OCI-LY7 (cell line): ENCODE results near the gene DTD2. TPM values are rescaled to one million over a fixed set of nuclear protein-coding genes. Genes with fewer than 3 reads are reported as not detected.
"Not testable (repeated sequence)": the region's sequence is repeated elsewhere in the genome, so short reads cannot be mapped to it uniquely, and the experiment has no call there.

Source experiments
- BruUV-seq: library from RNA; stranded (reverse); fragments of 400-500 nt; replicated peaks from 2 replicates; lab custom pipeline; 2021; lab: Mats Ljungman, UMichigan
- CTCF ChIA-PET: fragments of 300-600 bp; sonication (Branson Sonifier 250); formaldehyde crosslinking; loops from one replicate; lab custom pipeline; 2022; ENCODE audit warnings: antibody characterized with exemption; ENCODE audit not compliant: unreplicated experiment; lab: Charles Lee
- POLR2A ChIA-PET: fragments of 300-600 bp; sonication (Branson Sonifier 250); formaldehyde crosslinking; loops from one replicate; lab custom pipeline; 2022; ENCODE audit warnings: antibody characterized with exemption; lab: Charles Lee
- DNase-seq: peaks from one replicate; pipeline ENCODE4 v3.0.0-alpha.2; 2015; ENCODE audit warnings: low spot score
- H2AFZ ChIP-seq: fragments of 200-600 bp; sonication (generic), shearing (Covaris generic); 2 replicates; pipeline ENCODE4 v1.6.1; 2014; ENCODE audit warnings: mild to moderate bottlenecking, antibody characterized with exemption, low read length, moderate library complexity
- H3K27ac ChIP-seq: fragments of 200-600 bp; sonication (generic); 2 replicates; pipeline ENCODE4 v1.5.1; 2014; ENCODE audit warnings: mixed run types, low read depth, mild to moderate bottlenecking, moderate library complexity, low read length, inconsistent platforms; ENCODE audit not compliant: poor library complexity, severe bottlenecking
- H3K36me3 ChIP-seq: fragments of 200-600 bp; sonication (generic); 2 replicates; pipeline ENCODE4 v1.6.1; 2014; ENCODE audit warnings: mild to moderate bottlenecking, antibody characterized with exemption, low read length, moderate library complexity, mixed read lengths; ENCODE audit not compliant: insufficient read depth
- H3K4me1 ChIP-seq: fragments of 200-600 bp; sonication (generic); 2 replicates; pipeline ENCODE4 v1.5.1; 2014; ENCODE audit warnings: mild to moderate bottlenecking, low read length; ENCODE audit not compliant: insufficient read depth, poor library complexity, severe bottlenecking
- H3K4me2 ChIP-seq: fragments of 200-600 bp; sonication (generic); 2 replicates; pipeline ENCODE4 v1.6.1; 2014; ENCODE audit warnings: mild to moderate bottlenecking, low read length
- H3K4me3 ChIP-seq: fragments of 200-600 bp; sonication (generic); 2 replicates; pipeline ENCODE4 v1.5.1; 2014; ENCODE audit warnings: mild to moderate bottlenecking, low read depth, low read length; ENCODE audit not compliant: poor library complexity, severe bottlenecking
- H3K79me2 ChIP-seq: fragments of 200-600 bp; sonication (generic); 2 replicates; pipeline ENCODE4 v1.6.1; 2016; ENCODE audit warnings: low read depth, mild to moderate bottlenecking, low read length, moderate library complexity, mixed read lengths; ENCODE audit not compliant: insufficient read depth
- H3K9me2 ChIP-seq: fragments of 200-600 bp; sonication (generic); 2 replicates; pipeline ENCODE4 v1.6.1; 2016; ENCODE audit warnings: mild to moderate bottlenecking, low read length, mixed read lengths; ENCODE audit not compliant: insufficient read depth
- H3K9me3 ChIP-seq: fragments of 200-600 bp; sonication (generic); 2 replicates; pipeline ENCODE4 v1.6.1; 2014; ENCODE audit warnings: mild to moderate bottlenecking, mixed run types, low read length, mixed read lengths
- H4K20me1 ChIP-seq: fragments of 200-600 bp; sonication (generic); 2 replicates; pipeline ENCODE4 v1.6.1; 2014; ENCODE audit warnings: mild to moderate bottlenecking, antibody characterized with exemption, low read length, moderate library complexity, mixed read lengths; ENCODE audit not compliant: insufficient read depth
- EZH2phosphoT487 ChIP-seq: fragments of 200-600 bp; sonication (generic); IDR thresholded peaks from 2 replicates; pipeline ENCODE4 v1.6.1; 2018; ENCODE audit warnings: low read depth, borderline replicate concordance, mild to moderate bottlenecking, mixed run types, antibody characterized with exemption, low read length, moderate library complexity, mixed read lengths
- intact Hi-C: fragments of 100-400 bp; cut with micrococcal nuclease; formaldehyde crosslinking; loops from one replicate; pipeline ENCODE4 v1.10.0; 2022; ENCODE audit not compliant: unreplicated experiment
- total RNA-seq, 2 experiments: library from RNA; depleted of rRNA in 1 of 2; stranded (reverse); fragments of >200 nt in 1 of 2; shearing (Covaris generic) in 1 of 2; gene quantifications; 2 replicates each; pipeline ENCODE4 v1.2.3, GENCODE V29; 2014 to 2022
- TF ChIP-seq, protein P1 (sequence below): fragments of 200-600 bp; sonication (generic); conservative IDR thresholded peaks from 2 replicates; pipeline ENCODE4 v1.5.1; 2014; ENCODE audit warnings: mild to moderate bottlenecking, antibody characterized with exemption, low read length, moderate library complexity, mixed read lengths

Gene DTD2
- total RNA-seq, 2 experiments from 2014 or later, result 29.2 to 48.9 TPM

DNA sequence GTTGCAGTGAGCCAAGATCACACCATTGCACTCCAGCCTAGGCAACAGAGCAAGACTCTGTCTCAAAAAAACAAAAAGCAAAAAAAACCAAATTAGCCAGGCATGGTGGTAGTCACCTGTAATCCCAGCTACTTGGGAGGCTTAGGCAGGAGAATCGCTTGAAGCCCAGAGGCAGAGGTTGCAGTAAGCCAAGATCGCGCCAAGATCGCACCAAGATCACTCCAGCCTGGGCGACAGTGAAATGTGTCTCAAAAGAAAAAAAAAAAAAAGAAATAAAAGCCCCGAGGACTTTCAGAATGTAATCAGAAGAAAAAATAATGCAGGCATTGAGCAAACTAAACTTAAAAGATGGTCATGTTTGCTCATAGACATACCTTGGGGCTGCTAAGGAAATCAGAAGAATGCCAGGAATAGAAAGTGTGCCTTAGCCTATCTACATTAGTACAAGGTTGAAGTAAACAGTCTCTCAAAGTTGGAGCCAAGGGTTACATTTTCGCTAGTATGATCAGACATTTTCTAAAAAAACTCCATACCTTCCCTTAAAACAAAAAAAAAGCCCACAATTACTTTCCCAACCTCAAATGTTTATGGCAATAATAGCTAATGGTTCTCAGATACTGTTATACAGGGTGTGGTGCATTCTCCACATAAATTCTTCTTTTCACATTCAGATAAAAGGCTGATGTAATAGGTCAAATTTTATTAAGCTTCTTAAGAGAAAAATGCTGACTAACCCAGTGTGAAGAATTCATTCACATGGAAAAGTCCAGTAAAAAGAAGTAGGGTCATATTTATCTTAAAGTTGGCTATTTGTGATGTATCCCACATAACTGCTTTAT is 15.8 kb downstream of the DTD2 start:
- Histone ChIP-seq H3K4me3 (no peak overlapping the region), H2AFZ (no peak overlapping the region), H3K79me2 (no peaks in the 10 kb centered on the region), H3K36me3 (peaks cover 34% of the 10 kb centered on the region), H3K9me2 (no peaks in the 10 kb centered on the region), H4K20me1 (no peaks in the 10 kb centered on the region), H3K27ac (no peak overlapping the region), H3K4me2 (no peak overlapping the region), H3K4me1 (no peaks in the 10 kb centered on the region), H3K9me3 (no peaks in the 10 kb centered on the region)
- POLR2A ChIA-PET, result interaction anchor here (0.6 to 0.7 kb wide), 2 partner anchors 348 to 440 kb away, joined by 3 read pairs; no protein-coding TSS in a partner anchor
- no peak for TF ChIP-seq EZH2phosphoT487
- TF ChIP-seq, protein P1, sequence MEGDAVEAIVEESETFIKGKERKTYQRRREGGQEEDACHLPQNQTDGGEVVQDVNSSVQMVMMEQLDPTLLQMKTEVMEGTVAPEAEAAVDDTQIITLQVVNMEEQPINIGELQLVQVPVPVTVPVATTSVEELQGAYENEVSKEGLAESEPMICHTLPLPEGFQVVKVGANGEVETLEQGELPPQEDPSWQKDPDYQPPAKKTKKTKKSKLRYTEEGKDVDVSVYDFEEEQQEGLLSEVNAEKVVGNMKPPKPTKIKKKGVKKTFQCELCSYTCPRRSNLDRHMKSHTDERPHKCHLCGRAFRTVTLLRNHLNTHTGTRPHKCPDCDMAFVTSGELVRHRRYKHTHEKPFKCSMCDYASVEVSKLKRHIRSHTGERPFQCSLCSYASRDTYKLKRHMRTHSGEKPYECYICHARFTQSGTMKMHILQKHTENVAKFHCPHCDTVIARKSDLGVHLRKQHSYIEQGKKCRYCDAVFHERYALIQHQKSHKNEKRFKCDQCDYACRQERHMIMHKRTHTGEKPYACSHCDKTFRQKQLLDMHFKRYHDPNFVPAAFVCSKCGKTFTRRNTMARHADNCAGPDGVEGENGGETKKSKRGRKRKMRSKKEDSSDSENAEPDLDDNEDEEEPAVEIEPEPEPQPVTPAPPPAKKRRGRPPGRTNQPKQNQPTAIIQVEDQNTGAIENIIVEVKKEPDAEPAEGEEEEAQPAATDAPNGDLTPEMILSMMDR, result no peak
- BruUV-seq, result no TSS peak
- CTCF ChIA-PET, result no interaction called here
- DNase-seq, result no peak
- intact Hi-C loops, result no loop called here

DNA sequence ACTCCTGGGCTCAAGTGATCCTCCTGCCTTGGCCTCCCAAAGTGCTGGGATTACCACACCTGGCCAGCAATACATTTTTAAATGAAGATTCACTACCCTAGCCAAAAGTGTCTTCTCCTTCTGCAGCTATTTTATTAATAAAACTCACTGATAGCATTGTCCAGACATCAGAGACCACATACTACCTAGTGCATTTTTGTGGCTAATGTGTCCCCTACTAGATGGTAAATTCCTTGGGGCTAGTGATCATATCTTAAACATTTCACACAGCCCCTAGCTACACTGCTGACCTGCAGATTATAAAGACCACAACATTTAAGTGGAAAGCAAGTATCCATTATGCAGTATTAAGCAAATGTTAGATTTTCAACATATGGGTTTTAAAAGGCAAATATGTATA is 17.0 kb downstream of the DTD2 start:
- Histone ChIP-seq H3K9me2 (no peaks in the 10 kb centered on the region), H3K4me1 (no peaks in the 10 kb centered on the region), H4K20me1 (no peaks in the 10 kb centered on the region), H2AFZ (no peak overlapping the region), H3K4me2 (no peak overlapping the region), H3K79me2 (no peaks in the 10 kb centered on the region), H3K9me3 (no peaks in the 10 kb centered on the region), H3K27ac (no peak overlapping the region), H3K36me3 (peaks cover 23% of the 10 kb centered on the region), H3K4me3 (no peak overlapping the region)
- BruUV-seq, result no TSS peak
- TF ChIP-seq EZH2phosphoT487, result no peak
- TF ChIP-seq, protein P1, result no peak
- ChIA-PET POLR2A (interaction anchor here (0.6 kb wide), 1 partner anchor 78 kb away, joined by 4 read pairs; no protein-coding TSS in a partner anchor), CTCF (no interaction called here)
- intact Hi-C loops, result no loop called here
- no peak for DNase-seq

DNA sequence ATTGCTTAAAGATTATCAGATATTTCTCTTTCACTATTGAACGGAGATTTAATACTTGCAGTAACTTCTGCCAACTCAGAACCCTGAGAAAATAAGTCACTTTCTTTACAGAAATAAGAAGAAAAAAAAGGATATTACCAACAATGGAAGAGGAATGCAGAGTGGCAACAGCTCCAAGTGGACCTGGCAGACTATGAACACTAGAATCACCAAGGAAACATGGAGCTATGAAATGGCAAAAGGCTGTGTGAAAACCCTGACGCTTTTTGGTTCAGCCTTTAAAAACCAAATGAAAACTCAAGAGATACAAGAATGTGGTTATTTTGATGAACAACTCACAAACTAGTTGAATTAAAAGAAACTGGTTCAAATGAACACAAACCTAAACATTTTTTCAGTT is 17.7 kb downstream of the DTD2 start:
- Histone ChIP-seq H3K36me3 (peaks cover 18% of the 10 kb centered on the region), H4K20me1 (no peaks in the 10 kb centered on the region), H2AFZ (no peak overlapping the region), H3K9me3 (no peaks in the 10 kb centered on the region), H3K4me1 (no peaks in the 10 kb centered on the region), H3K9me2 (no peaks in the 10 kb centered on the region), H3K4me3 (no peak overlapping the region), H3K27ac (no peak overlapping the region), H3K4me2 (no peak overlapping the region), H3K79me2 (no peaks in the 10 kb centered on the region)
- POLR2A ChIA-PET, result interaction anchor here (0.5 to 0.6 kb wide), 3 partner anchors 9 to 323 kb away, joined by 3 to 4 read pairs (median 3); no protein-coding TSS in a partner anchor
- CTCF ChIA-PET, result no interaction called here
- no TSS peak for BruUV-seq
- DNase-seq, result no peak
- TF ChIP-seq EZH2phosphoT487, result no peak
- TF ChIP-seq, protein P1, result no peak
- intact Hi-C loops, result no loop called here

DNA sequence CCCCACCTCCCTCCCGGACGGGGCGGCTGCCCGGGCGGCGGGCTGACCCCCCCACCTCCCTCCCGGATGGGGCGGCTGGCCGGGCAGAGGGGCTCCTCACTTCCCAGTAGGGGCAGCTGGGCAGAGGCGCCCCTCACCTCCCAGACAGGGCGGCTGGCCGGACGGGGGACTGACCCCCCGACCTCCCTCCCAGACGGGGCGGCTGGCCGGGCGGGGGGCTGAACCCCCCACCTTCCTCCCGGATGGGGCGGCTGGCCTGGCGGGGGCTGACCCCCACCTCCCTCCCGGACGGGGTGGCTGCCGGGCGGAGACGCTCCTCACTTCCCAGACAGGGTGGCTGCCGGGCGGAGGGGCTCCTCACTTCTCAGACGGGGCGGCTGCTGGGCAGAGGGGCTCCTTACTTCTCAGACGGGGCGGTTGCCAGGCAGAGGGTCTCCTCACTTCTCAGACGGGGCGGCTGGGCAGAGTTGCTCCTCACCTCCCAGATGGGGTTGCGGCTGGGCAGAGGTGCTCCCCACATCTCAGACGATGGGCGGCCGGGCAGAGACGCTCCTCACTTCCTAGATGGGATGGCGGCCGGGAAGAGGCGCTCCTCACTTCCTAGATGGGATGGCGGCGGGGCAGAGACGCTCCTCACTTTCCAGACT is 20.1 kb downstream of the DTD2 start:
- H3K4me2 ChIP-seq, H3K9me3 ChIP-seq, H3K79me2 ChIP-seq, H3K9me2 ChIP-seq, H4K20me1 ChIP-seq, DNase-seq, BruUV-seq, CTCF ChIA-PET, intact Hi-C loops, H3K27ac ChIP-seq, H3K4me1 ChIP-seq, H2AFZ ChIP-seq, H3K4me3 ChIP-seq: not testable (repeated sequence)
- POLR2A ChIA-PET, result interaction anchor here (0.7 kb wide), 1 partner anchor 59 kb away, joined by 5 read pairs; no protein-coding TSS in a partner anchor
- H3K36me3 ChIP-seq, result peaks cover 12% of the 10 kb centered on the region
